ENCODE results near the gene SRSF1.

SRSF1 gene

GRCh38 chr17:57984261-57984890 lies 22.7 kb downstream of the SRSF1 start:
- DNase-seq (ENCODE audit: low read depth): peak; percentile 64
- TF ChIP-seq CTCF (IDR thresholded peaks at IDR 0.05; ENCODE audit: control insufficient read depth, insufficient read depth, low read depth, low read length, missing control alignments): no peak
- H3K4me3 ChIP-seq (ENCODE audit: control insufficient read depth, low read depth, low read length): no peak overlapping the region

GRCh38 chr17:57983446-57983845 lies 23.6 kb downstream of the SRSF1 start:
- H3K4me3 ChIP-seq (ENCODE audit: control insufficient read depth, low read depth, low read length): no peak overlapping the region
- DNase-seq (ENCODE audit: low read depth): no peak
- TF ChIP-seq CTCF (IDR thresholded peaks at IDR 0.05; ENCODE audit: control insufficient read depth, insufficient read depth, low read depth, low read length, missing control alignments): no peak

- TF ChIP-seq CTCF (IDR thresholded peaks at IDR 0.05; ENCODE audit: control insufficient read depth, insufficient read depth, low read depth, low read length, missing control alignments): no peak
- DNase-seq (ENCODE audit: low read depth): no peak
- no peak overlapping the region for H3K4me3 ChIP-seq (ENCODE audit: control insufficient read depth, low read depth, low read length)
Observed at GRCh38 chr17:57982452-57983170, 24.4 kb downstream of the SRSF1 start.

GRCh38 chr17:57980522-57980921 lies 26.5 kb downstream of the SRSF1 start:
- H3K4me3 ChIP-seq (ENCODE audit: control insufficient read depth, low read depth, low read length): no peak overlapping the region
- TF ChIP-seq CTCF (IDR thresholded peaks at IDR 0.05; ENCODE audit: control insufficient read depth, insufficient read depth, low read depth, low read length, missing control alignments): no peak
- DNase-seq (ENCODE audit: low read depth): no peak

GRCh38 chr17:57979076-57979475 lies 28.0 kb downstream of the SRSF1 start:
- H3K4me3 ChIP-seq (ENCODE audit: control insufficient read depth, low read depth, low read length): no peak overlapping the region
- no peak for TF ChIP-seq CTCF (IDR thresholded peaks at IDR 0.05; ENCODE audit: control insufficient read depth, insufficient read depth, low read depth, low read length, missing control alignments)
- DNase-seq (ENCODE audit: low read depth): no peak

- no peak overlapping the region for H3K4me3 ChIP-seq (ENCODE audit: control insufficient read depth, low read depth, low read length)
- DNase-seq (ENCODE audit: low read depth): no peak
- no peak for TF ChIP-seq CTCF (IDR thresholded peaks at IDR 0.05; ENCODE audit: control insufficient read depth, insufficient read depth, low read depth, low read length, missing control alignments)
Observed at GRCh38 chr17:57976594-57976993, 30.5 kb downstream of the SRSF1 start.

Data from AG09309 (cell line).